Measurements from ENCODE around the gene LRBA.
"Not testable (repeated sequence)": the region's sequence is repeated elsewhere in the genome, so short reads cannot be mapped to it uniquely, and the experiment has no call there.

The LRBA gene

GRCh38 chr4:151014521-151015458 is at the start of gene LRBA:
LRBA (minus strand) TSS chr4:151015284; CDS start chr4:151014642, 642 bp downstream.
- FAIRE-seq, result no peak

- FAIRE-seq, result not testable (repeated sequence)
Measured at GRCh38 chr4:151063143-151063542, 48.1 kb upstream of the LRBA start.

- no peak for FAIRE-seq
Measured at GRCh38 chr4:151055539-151055938, 40.5 kb upstream of the LRBA start.

GRCh38 chr4:151052785-151053184 is 37.7 kb upstream of the LRBA start:
- FAIRE-seq, result no peak

GRCh38 chr4:151049430-151049884 is 34.4 kb upstream of the LRBA start:
- no peak for FAIRE-seq

- no peak for FAIRE-seq
Measured at GRCh38 chr4:151048913-151049312, 33.8 kb upstream of the LRBA start.

- no peak for FAIRE-seq
Measured at GRCh38 chr4:151046609-151047008, 31.5 kb upstream of the LRBA start.

- FAIRE-seq, result no peak
Measured at GRCh38 chr4:151045907-151046306, 30.8 kb upstream of the LRBA start.

- no peak for FAIRE-seq
Measured at GRCh38 chr4:151043803-151044515, 28.9 kb upstream of the LRBA start.

- FAIRE-seq, result no peak
Measured at GRCh38 chr4:151039733-151040132, 24.6 kb upstream of the LRBA start.

- FAIRE-seq, result no peak
Measured at GRCh38 chr4:151038452-151039157, 23.5 kb upstream of the LRBA start.

GRCh38 chr4:151035911-151036310 is 20.8 kb upstream of the LRBA start:
- FAIRE-seq, result no peak

- FAIRE-seq, result no peak
Measured at GRCh38 chr4:151035328-151035727, 20.2 kb upstream of the LRBA start.

GRCh38 chr4:151034829-151035228 is 19.7 kb upstream of the LRBA start:
- no peak for FAIRE-seq

GRCh38 chr4:151031831-151032605 is 16.9 kb upstream of the LRBA start:
- FAIRE-seq, result no peak

GRCh38 chr4:151029537-151029936 is 14.5 kb upstream of the LRBA start:
- no peak for FAIRE-seq

- FAIRE-seq, result not testable (repeated sequence)
Measured at GRCh38 chr4:151029006-151029405, 13.9 kb upstream of the LRBA start.

GRCh38 chr4:151025759-151026158 is 10.7 kb upstream of the LRBA start:
- FAIRE-seq, result no peak

GRCh38 chr4:151022586-151022985 is 7.5 kb upstream of the LRBA start:
- FAIRE-seq, result no peak

GRCh38 chr4:151021637-151022334 is 6.7 kb upstream of the LRBA start:
- no peak for FAIRE-seq

All from colon (tissue), 2 donors.